AG04450 (cell line): ENCODE measurements around the gene FAM169A. TPM values are rescaled to one million over a fixed set of nuclear protein-coding genes. Genes with fewer than 3 reads are reported as not detected.

Experiments used
- CTCF ChIA-PET: fragments of 300-600, 350-600 bp; formaldehyde crosslinking; extraction: SDS; loops from one replicate; lab custom pipeline; 2022; ENCODE audit warnings: antibody characterized with exemption, inconsistent platforms; lab: Charles Lee
- POLR2A ChIA-PET: fragments of 350-600 bp; formaldehyde crosslinking; extraction: SDS; loops from one replicate; lab custom pipeline; 2021; ENCODE audit warnings: antibody characterized with exemption, inconsistent platforms; lab: Yijun Ruan, JAX
- DNase-seq: peaks from one replicate; pipeline ENCODE4 v3.0.0-alpha.2; 2011; ENCODE audit warnings: low read depth, low spot score
- H3K27ac ChIP-seq: one replicate; pipeline ENCODE4 v1.5.1; 2012; ENCODE audit warnings: low read depth, low read length, control low read depth
- H3K27me3 ChIP-seq: one replicate; pipeline ENCODE4 v1.6.0; 2012; ENCODE audit warnings: low read length; ENCODE audit not compliant: control insufficient read depth, insufficient read depth
- H3K4me3 ChIP-seq: 2 replicates; pipeline ENCODE4 v1.5.1; 2011; ENCODE audit warnings: mild to moderate bottlenecking, low read depth, low read length, control low read depth
- H3K9me3 ChIP-seq: 2 replicates; pipeline ENCODE4 v1.5.1; 2012; ENCODE audit warnings: low read length; ENCODE audit not compliant: control insufficient read depth, insufficient read depth
- polyA plus RNA-seq: library from polyadenylated mRNA; depleted of rRNA; stranded (reverse); fragments of >200 nt; gene quantifications from 2 replicates; pipeline ENCODE4 v1.2.3, GENCODE V29; 2011
- TF ChIP-seq, protein P1 (sequence below): IDR thresholded peaks from 2 replicates; pipeline ENCODE4 v1.5.1; 2011; ENCODE audit warnings: low read depth, low read length, control low read depth, inconsistent platforms

Gene FAM169A
- polyA plus RNA-seq, 1 experiment = 0.05 TPM

DNA sequence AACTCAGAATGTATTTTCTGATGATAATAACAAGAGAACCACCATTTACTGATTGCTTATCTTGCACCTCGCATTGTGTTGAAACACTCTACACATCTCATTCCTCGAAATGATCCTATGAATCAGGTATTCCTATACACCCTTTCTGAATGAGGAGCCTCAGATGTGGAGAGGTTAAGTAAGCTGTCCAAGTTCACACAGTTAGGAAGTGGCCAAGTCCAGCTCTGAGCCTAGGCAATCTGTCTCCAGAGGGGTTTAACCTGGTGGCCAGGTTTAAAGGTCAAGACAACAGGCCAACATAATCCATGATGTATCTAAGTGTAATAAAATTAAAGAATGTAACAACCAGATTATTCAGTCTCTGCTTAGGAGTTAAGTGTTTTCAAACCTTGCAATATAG lies 12.9 kb downstream of the FAM169A start:
- no peaks in the 10 kb centered on the region for H3K27me3 ChIP-seq
- no peaks in the 10 kb centered on the region for H3K9me3 ChIP-seq
- ChIA-PET POLR2A (no interaction called here), CTCF (no interaction called here)
- H3K4me3 ChIP-seq = no peak overlapping the region
- TF ChIP-seq, protein P1, sequence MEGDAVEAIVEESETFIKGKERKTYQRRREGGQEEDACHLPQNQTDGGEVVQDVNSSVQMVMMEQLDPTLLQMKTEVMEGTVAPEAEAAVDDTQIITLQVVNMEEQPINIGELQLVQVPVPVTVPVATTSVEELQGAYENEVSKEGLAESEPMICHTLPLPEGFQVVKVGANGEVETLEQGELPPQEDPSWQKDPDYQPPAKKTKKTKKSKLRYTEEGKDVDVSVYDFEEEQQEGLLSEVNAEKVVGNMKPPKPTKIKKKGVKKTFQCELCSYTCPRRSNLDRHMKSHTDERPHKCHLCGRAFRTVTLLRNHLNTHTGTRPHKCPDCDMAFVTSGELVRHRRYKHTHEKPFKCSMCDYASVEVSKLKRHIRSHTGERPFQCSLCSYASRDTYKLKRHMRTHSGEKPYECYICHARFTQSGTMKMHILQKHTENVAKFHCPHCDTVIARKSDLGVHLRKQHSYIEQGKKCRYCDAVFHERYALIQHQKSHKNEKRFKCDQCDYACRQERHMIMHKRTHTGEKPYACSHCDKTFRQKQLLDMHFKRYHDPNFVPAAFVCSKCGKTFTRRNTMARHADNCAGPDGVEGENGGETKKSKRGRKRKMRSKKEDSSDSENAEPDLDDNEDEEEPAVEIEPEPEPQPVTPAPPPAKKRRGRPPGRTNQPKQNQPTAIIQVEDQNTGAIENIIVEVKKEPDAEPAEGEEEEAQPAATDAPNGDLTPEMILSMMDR = no peak
- DNase-seq = no peak
- no peak overlapping the region for H3K27ac ChIP-seq

DNA sequence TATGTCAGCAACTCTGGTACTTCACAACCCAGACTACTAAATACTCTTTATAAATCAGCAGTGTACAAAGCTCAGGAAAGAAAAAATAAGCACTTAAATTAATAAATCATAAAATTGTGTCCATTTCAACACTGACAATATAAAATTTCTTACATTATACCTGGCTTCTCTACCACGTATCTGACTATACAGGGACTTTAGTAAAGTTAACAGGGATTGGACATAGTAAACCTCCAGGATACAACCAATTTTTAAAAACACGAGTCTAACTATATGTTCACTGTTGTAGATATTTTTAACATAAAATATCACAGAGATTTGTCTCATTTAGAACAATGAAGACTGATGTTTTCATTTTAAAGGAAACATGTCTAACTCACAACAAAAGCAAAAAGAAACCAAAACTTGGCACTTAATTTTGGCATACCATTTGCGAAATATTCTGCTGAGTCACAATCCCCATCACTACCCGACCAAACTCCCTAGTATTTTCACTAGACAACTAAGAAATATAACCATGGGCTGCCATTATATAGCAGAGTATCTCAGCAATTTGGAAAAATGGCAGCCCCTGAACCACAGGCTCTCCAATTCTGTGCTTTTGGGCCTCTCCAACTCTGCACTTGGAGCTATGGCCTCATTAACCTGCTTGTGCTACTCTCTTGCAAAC lies 14.4 kb downstream of the FAM169A start:
- CTCF ChIA-PET = no interaction called here
- H3K27ac ChIP-seq = no peak overlapping the region
- TF ChIP-seq, protein P1 = no peak
- no peak for DNase-seq
- no peaks in the 10 kb centered on the region for H3K9me3 ChIP-seq
- POLR2A ChIA-PET = no interaction called here
- H3K4me3 ChIP-seq = no peak overlapping the region
- no peaks in the 10 kb centered on the region for H3K27me3 ChIP-seq

DNA sequence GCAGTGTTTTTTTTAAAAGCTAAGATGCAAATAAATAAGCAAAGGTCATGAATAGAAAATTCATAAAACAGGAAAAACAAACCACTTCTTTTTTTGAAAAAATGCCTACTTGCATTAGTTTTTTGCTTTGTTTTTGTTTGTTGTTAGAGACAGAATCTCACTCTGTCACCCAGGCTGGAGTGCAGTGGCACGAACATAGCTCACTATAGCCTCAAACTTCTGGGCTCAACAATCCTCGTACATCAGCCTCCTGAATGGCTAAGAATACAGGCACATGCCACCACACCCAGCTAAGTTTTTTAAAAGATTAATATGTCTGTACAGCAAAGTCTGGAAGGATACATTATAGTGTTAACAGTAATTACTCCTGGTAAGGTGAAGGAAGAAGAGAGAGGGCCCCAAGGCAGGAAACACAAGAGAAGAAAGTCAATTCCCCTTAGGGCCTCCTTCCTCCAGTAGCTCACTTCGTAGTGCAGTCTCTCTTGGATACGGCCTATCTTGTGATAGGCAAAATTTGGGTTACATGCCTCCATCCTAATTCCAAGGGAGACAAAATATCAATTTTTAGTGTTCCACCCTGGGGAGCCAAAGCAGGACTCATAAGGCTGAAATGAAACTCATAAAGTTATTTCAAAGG lies 15.3 kb downstream of the FAM169A start:
- Histone ChIP-seq H3K27ac (no peak overlapping the region), H3K4me3 (no peak overlapping the region), H3K9me3 (no peaks in the 10 kb centered on the region), H3K27me3 (no peaks in the 10 kb centered on the region)
- DNase-seq = no peak
- ChIA-PET CTCF (no interaction called here), POLR2A (no interaction called here)
- TF ChIP-seq, protein P1 = no peak

DNA sequence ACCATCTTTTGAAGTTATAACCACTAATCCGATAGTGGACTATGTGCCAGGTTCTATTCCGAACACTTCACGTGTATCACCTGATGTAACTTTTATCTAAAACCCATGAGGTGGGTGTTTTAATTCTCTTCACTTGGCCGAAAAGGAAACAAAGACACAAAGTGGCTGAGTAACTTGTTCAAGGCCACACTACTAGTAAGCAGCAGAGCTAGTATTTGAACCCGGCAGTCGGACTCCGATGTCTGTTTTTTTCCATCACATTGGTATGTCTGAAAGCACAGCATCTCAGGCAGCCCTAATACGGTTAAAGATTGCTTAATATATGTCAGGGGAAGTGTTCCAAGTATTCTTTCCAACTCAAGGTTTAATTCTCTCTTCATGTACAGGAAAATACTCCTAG lies 16.2 kb downstream of the FAM169A start:
- Histone ChIP-seq H3K27me3 (no peaks in the 10 kb centered on the region), H3K27ac (no peak overlapping the region), H3K4me3 (no peak overlapping the region), H3K9me3 (no peaks in the 10 kb centered on the region)
- ChIA-PET POLR2A (no interaction called here), CTCF (no interaction called here)
- TF ChIP-seq, protein P1 = no peak
- DNase-seq = no peak

DNA sequence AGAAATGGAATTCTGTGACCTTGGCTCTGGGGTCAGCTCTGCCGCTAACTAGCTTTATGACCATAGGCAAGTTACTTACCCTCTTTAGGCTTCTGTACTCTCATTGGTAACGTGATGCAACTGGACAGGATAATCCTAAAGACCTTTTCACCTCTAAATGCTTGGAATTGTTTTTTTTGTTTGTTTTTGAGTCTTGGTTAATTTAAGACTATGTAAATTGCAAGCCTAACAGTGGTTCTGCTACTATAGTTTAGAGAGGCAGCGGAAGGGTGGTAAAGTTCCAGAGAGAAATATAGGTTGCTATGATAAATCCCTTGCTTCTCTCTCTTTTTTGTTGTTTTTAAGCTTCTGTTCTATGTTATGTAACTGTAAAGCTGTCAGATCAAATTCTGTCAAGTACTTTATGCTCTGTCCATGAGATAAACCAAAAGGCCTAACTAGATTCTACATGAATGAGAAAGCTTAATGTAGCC lies 17.6 kb downstream of the FAM169A start:
- TF ChIP-seq, protein P1 = no peak
- Histone ChIP-seq H3K27me3 (no peaks in the 10 kb centered on the region), H3K4me3 (no peak overlapping the region), H3K27ac (no peak overlapping the region), H3K9me3 (no peaks in the 10 kb centered on the region)
- no peak for DNase-seq
- POLR2A ChIA-PET = no interaction called here
- CTCF ChIA-PET = no interaction called here
